ENCODE data around the gene FTSJ1. TPM values are rescaled to one million over a fixed set of nuclear protein-coding genes. Genes with fewer than 3 reads are reported as not detected.

Gene FTSJ1
- total and polyA plus RNA-seq, 2 of the 4 experiments (the other 2 are of a cell fraction): 50.8 to 59.9 TPM

- no peak overlapping the region for H2BK20ac ChIP-seq (ENCODE audit: low read depth, low read length)
- peaks cover 8% of the 10 kb centered on the region for H3K9me1 ChIP-seq (ENCODE audit: insufficient read depth, low read length)
- no peak overlapping the region for H3K4me3 ChIP-seq (ENCODE audit: insufficient read depth, low read depth, low read length)
- H3K23ac ChIP-seq (ENCODE audit: low read depth, low read length): no peak overlapping the region
- H3K36me3 ChIP-seq (ENCODE audit: control insufficient read depth, insufficient read depth, low read length): no peaks in the 10 kb centered on the region
- dilution Hi-C loops (cut with HindIII; ENCODE audit: low sequenced_read_pairs, unreplicated experiment): no loop called here
- ChIA-PET POLR2A (ENCODE audit: unreplicated experiment) (no interaction called here), CTCF (no interaction called here)
- no peaks in the 10 kb centered on the region for H3K27me3 ChIP-seq (ENCODE audit: control insufficient read depth, insufficient read depth, low read length)
- no peak overlapping the region for H3K4me2 ChIP-seq (ENCODE audit: low read depth, low read length)
- H3K4ac ChIP-seq (ENCODE audit: low read depth, low read length): no peak overlapping the region
- no peak overlapping the region for H3K27ac ChIP-seq (ENCODE audit: insufficient read depth, low read length)
- no CpG with 5 or more reads among the region's 4 CpGs for WGBS, 2 experiments (ENCODE audit: extremely low coverage in 2 of 2, insufficient read length in 1 of 2)
- H3K14ac ChIP-seq (replicated peaks; ENCODE audit: low read depth, low read length): no peak overlapping the region
- H3K4me1 ChIP-seq (ENCODE audit: control insufficient read depth, insufficient read depth, low read length): peaks cover 6% of the 10 kb centered on the region
- no peak overlapping the region for H2BK15ac ChIP-seq (ENCODE audit: low read depth, low read length)
- in situ Hi-C loops (cut with MboI; ENCODE audit: low sequenced_read_pairs): loop anchor here (10.0 kb wide), 1 partner anchor 412 kb away; no protein-coding TSS in a partner anchor
- H2BK120ac ChIP-seq (ENCODE audit: low read depth, low read length): no peak overlapping the region
- H4K8ac ChIP-seq (ENCODE audit: low read depth in 2 of 2, low read length in 2 of 2): no peak overlapping the region
- no peak overlapping the region for H2BK5ac ChIP-seq (ENCODE audit: low read depth, low read length, poor library complexity, severe bottlenecking)
- H3K56ac ChIP-seq (ENCODE audit: extremely low read depth, insufficient read depth, low read length): no peak overlapping the region
- H3K79me1 ChIP-seq (ENCODE audit: low read depth in 1 of 2, low read length in 2 of 2): no peaks in the 10 kb centered on the region
- no peak for ATAC-seq (ENCODE audit: low read depth)
- no TSS peak for BruUV-seq (replicated peaks)
- peak; percentile 33 for DNase-seq
- intact Hi-C loops (cut with micrococcal nuclease): no loop called here
- no peak overlapping the region for H3K18ac ChIP-seq (ENCODE audit: low read depth, low read length)
- H2AK5ac ChIP-seq (ENCODE audit: low read depth, low read length): peak overlapping the region; percentile 32
- H4K20me1 ChIP-seq (ENCODE audit: insufficient read depth, low read length): no peaks in the 10 kb centered on the region
- TF ChIP-seq USF2 (IDR thresholded peaks at IDR 0.05; ENCODE audit: low read depth, low read length) (peak; percentile 45; the same call in 1 of the 2 replicates), MAFK (IDR thresholded peaks at IDR 0.05; ENCODE audit: low read depth, low read length) (no peak), MAZ (IDR thresholded peaks at IDR 0.05; ENCODE audit: borderline replicate concordance, low read depth, low read length) (no peak), MXI1 (IDR thresholded peaks at IDR 0.05; ENCODE audit: borderline replicate concordance, low read depth, low read length) (no peak)
- H2AFZ ChIP-seq (replicated peaks; ENCODE audit: low read length, poor library complexity): peak overlapping the region; percentile 65
- H4K91ac ChIP-seq (ENCODE audit: insufficient read depth, low read depth, low read length): no peak overlapping the region
- no peak overlapping the region for H3K9ac ChIP-seq (ENCODE audit: low read depth, low read length)
- H3K9me3 ChIP-seq (ENCODE audit: control insufficient read depth, insufficient read depth, low read length): no peaks in the 10 kb centered on the region
- no peak overlapping the region for H4K5ac ChIP-seq (ENCODE audit: low read depth, low read length)
- no peak overlapping the region for H2AK9ac ChIP-seq (replicated peaks; ENCODE audit: low read depth, low read length, poor library complexity)
Measured at GRCh38 chrX:48496660-48497059, 20.7 kb downstream of the FTSJ1 start.
